HepG2 (cell line): Measurements from ENCODE around the gene P2RY6. TPM values are rescaled to one million over a fixed set of nuclear protein-coding genes. Genes with fewer than 3 reads are reported as not detected.

Experiments used
- ATM ChIP-seq: fragments of 450-650 bp; IDR thresholded peaks from 2 replicates; pipeline ENCODE4 v1.7.1; 2017; ENCODE audit warnings: mild to moderate bottlenecking, borderline replicate concordance
- CBX5 ChIP-seq: sonication (generic); formaldehyde crosslinking; IDR thresholded peaks from 2 replicates; pipeline ENCODE4 v1.4.0; 2020; ENCODE audit warnings: missing genetic modification reagents, borderline replicate concordance
- EEA1 ChIP-seq: sonication (generic); formaldehyde crosslinking; IDR thresholded peaks from 2 replicates; pipeline ENCODE4 v1.5.1; 2020; ENCODE audit warnings: mild to moderate bottlenecking, missing genetic modification reagents, borderline replicate concordance
- FOXA1 ChIP-seq, 2 experiments: fragments of 450-650 bp in 1 of 2; sonication (generic) in 1 of 2; formaldehyde crosslinking in 1 of 2; IDR thresholded peaks; 2 replicates each; pipeline versions ENCODE4 v1.4.0 to v1.6.1; 2016 to 2020; ENCODE audit warnings: missing genetic modification reagents in 1 of 2
- GLI4 ChIP-seq: sonication (generic); formaldehyde crosslinking; IDR thresholded peaks from 2 replicates; pipeline ENCODE4 v1.5.1; 2020; ENCODE audit warnings: missing genetic modification reagents, mild to moderate bottlenecking, moderate library complexity, borderline replicate concordance
- GTF3A ChIP-seq: sonication (generic); formaldehyde crosslinking; conservative IDR thresholded peaks from 2 replicates; pipeline ENCODE4 v1.4.0; 2020; ENCODE audit warnings: mild to moderate bottlenecking, missing genetic modification reagents
- HMGA1 ChIP-seq: sonication (generic); formaldehyde crosslinking; conservative IDR thresholded peaks from 2 replicates; pipeline ENCODE4 v1.4.0; 2020; ENCODE audit warnings: missing genetic modification reagents
- KAT8 ChIP-seq: IDR thresholded peaks from 2 replicates; pipeline ENCODE4 v1.6.1; 2016; ENCODE audit warnings: missing genetic modification reagents, missing compliant biosample characterization
- MED13 ChIP-seq: sonication (generic); formaldehyde crosslinking; IDR thresholded peaks from 2 replicates; pipeline ENCODE4 v1.5.0; 2020; ENCODE audit warnings: missing genetic modification reagents
- MIXL1 ChIP-seq: IDR thresholded peaks from 2 replicates; pipeline ENCODE4 v1.6.1; 2016
- MXI1 ChIP-seq: IDR thresholded peaks from 3 replicates; pipeline ENCODE4 v1.6.1; 2012; ENCODE audit warnings: low read depth, low read length, inconsistent platforms, borderline replicate concordance
- PRPF4 ChIP-seq: fragments of 200-400 bp; formaldehyde crosslinking; IDR thresholded peaks from 2 replicates; pipeline ENCODE4 v1.6.1; 2016; ENCODE audit warnings: low read length, low read depth; ENCODE audit not compliant: poor library complexity, severe bottlenecking
- RFXANK ChIP-seq: IDR thresholded peaks from 2 replicates; pipeline ENCODE4 v1.6.1; 2016
- SP5 ChIP-seq: IDR thresholded peaks from 2 replicates; pipeline ENCODE4 v1.6.1; 2016; ENCODE audit warnings: low read depth, borderline replicate concordance
- SRF ChIP-seq: IDR thresholded peaks from 2 replicates; pipeline ENCODE4 v1.6.1; 2011; ENCODE audit warnings: mild to moderate bottlenecking, low read depth, low read length, moderate library complexity
- TCF12 ChIP-seq, 2 experiments: fragments of 450-650 bp in 1 of 2; sonication (generic) in 1 of 2; formaldehyde crosslinking in 1 of 2; IDR thresholded peaks; 2 replicates each; pipeline versions ENCODE4 v1.6.1 to v1.8.0; 2017 to 2022; ENCODE audit warnings: antibody characterized with exemption in 1 of 2, mild to moderate bottlenecking in 1 of 2, missing genetic modification reagents in 1 of 2, moderate library complexity in 1 of 2
- ZFP36L2 ChIP-seq: sonication (generic); formaldehyde crosslinking; IDR thresholded peaks from 2 replicates; pipeline ENCODE4 v1.4.0; 2020; ENCODE audit warnings: missing genetic modification reagents
- ZFP41 ChIP-seq: sonication (generic); formaldehyde crosslinking; IDR thresholded peaks from 2 replicates; pipeline ENCODE4 v1.4.0; 2020; ENCODE audit warnings: mild to moderate bottlenecking, missing genetic modification reagents, borderline replicate concordance
- ZNF124 ChIP-seq: sonication (generic); formaldehyde crosslinking; IDR thresholded peaks from 2 replicates; pipeline ENCODE4 v1.4.0; 2020; ENCODE audit warnings: missing genetic modification reagents
- ZNF234 ChIP-seq: sonication (generic); formaldehyde crosslinking; conservative IDR thresholded peaks from 2 replicates; pipeline ENCODE4 v1.5.1; 2020; ENCODE audit warnings: mild to moderate bottlenecking, missing genetic modification reagents
- ZSCAN21 ChIP-seq: sonication (generic); formaldehyde crosslinking; IDR thresholded peaks from 2 replicates; pipeline ENCODE4 v1.8.0; 2022; ENCODE audit warnings: mild to moderate bottlenecking, missing genetic modification reagents, moderate library complexity, borderline replicate concordance
- polyA plus RNA-seq, 8 experiments: library from polyadenylated mRNA; depleted of rRNA in 3 of 8; stranded (reverse) in 7 of 8; unstranded in 1 of 8; fragments of >200 nt; fragmentation: Illumina TruSeq in 4 of 8; extraction: Trizol in 4 of 8; gene quantifications; 2 replicates each; pipeline versions ENCODE4 v1.2.1 to v1.2.3, GENCODE V29; 2011 to 2016; ENCODE audit warnings: low read depth in 4 of 8, missing spikeins in 1 of 8, mixed read lengths in 1 of 8; ENCODE audit not compliant: insufficient read depth in 1 of 8
- total RNA-seq, 5 experiments: library from RNA; depleted of rRNA; stranded (reverse); fragments of >200 nt; fragmentation: Illumina TruSeq; extraction: Trizol; gene quantifications; 2 replicates each; pipeline ENCODE4 v1.2.3, GENCODE V29; 2016; ENCODE audit warnings: low read depth in 1 of 5
- TF ChIP-seq, protein P1 (sequence below): sonication (generic); formaldehyde crosslinking; IDR thresholded peaks from 2 replicates; pipeline ENCODE4 v1.8.0; 2022; ENCODE audit warnings: missing genetic modification reagents, mild to moderate bottlenecking, inconsistent platforms, borderline replicate concordance
- TF ChIP-seq, protein P2 (sequence below), 2 experiments: fragments of 450-650 bp in 1 of 2; sonication (generic) in 1 of 2; formaldehyde crosslinking; IDR thresholded peaks; 2 replicates each; pipeline versions ENCODE4 v1.5.0 to v1.8.0; 2020 to 2022; ENCODE audit warnings: mild to moderate bottlenecking in 1 of 2, missing genetic modification reagents in 1 of 2

P2RY6 gene
- total and polyA plus RNA-seq, 2 of the 13 experiments (the other 11 are each of a cell fraction or from before 2014, with no cell fraction given), result 0.09 to 0.29 TPM

DNA sequence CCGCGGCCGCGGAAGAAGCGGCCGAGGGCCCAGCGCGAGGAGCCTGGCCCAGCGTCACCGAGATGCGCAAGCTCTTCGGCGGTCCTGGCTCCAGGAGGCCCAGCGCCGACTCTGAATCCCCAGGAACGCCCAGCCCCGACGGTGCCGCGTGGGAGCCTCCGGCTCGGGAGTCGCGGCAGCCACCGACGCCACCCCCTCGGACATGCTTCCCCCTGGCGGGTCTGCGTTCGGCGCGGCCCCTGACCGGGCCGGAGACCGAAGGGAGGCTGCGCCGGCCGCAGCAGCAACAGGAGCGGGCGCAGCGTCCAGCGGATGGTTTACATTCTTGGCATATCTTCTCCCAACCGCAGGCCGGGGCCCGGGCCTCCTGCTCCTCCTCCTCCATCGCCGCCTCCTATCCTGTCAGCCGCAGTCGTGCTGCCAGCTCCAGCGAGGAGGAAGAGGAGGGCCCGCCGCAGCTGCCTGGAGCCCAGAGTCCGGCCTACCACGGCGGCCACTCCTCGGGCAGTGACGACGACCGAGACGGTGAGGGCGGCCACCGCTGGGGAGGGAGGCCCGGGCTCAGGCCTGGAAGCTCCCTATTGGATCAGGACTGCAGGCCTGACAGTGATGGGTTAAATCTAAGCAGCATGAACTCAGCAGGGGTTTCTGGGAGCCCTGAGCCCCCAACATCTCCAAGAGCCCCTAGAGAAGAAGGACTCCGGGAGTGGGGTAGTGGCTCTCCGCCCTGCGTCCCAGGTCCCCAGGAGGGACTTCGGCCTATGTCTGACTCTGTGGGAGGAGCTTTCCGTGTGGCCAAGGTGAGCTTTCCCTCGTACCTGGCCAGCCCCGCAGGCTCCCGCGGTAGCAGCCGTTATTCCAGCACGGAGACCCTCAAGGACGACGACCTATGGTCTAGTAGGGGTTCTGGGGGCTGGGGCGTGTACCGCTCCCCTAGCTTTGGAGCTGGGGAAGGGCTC, 37.1 kb downstream of the P2RY6 start (continued):
- no peak for TF ChIP-seq PRPF4
- peak; percentile 59 for TF ChIP-seq ZSCAN21 (CRISPR knock-in tag)
- TF ChIP-seq ZFP36L2 (CRISPR knock-in tag), result no peak
- TF ChIP-seq, protein P1, sequence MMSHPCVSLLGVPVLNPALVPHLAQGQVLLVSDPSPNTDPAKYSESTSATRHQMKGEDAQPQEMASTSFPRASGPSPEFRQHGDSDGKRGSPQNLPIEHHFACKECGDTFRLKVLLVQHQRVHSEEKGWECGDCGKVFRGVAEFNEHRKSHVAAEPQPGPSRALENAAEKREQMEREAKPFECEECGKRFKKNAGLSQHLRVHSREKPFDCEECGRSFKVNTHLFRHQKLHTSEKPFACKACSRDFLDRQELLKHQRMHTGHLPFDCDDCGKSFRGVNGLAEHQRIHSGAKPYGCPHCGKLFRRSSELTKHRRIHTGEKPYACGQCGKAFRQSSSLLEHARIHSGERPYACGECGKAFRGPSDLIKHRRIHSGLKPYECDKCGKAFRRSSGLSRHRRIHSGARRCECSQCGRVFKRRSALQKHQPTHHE, result peak; percentile 82; the same call in 1 of the 2 replicates
- TF ChIP-seq SRF, result no peak
- no peak for TF ChIP-seq GTF3A (CRISPR knock-in tag)
- no peak for TF ChIP-seq RFXANK (CRISPR knock-in tag)
- TF ChIP-seq GLI4, result 0 out of 2 replicates have a peak, but pooled peaks have one; percentile 14
- no peak for TF ChIP-seq ZFP41
- TF ChIP-seq EEA1, result no peak
- no peak; the same call in 1 of the 2 replicates for TF ChIP-seq ZNF234 (CRISPR knock-in tag)
- TF ChIP-seq KAT8, result peak; percentile 69
- TF ChIP-seq MXI1, result peak; percentile 50; the same call in 1 of the 3 replicates
- no peak for TF ChIP-seq ATM
- TF ChIP-seq SP5 (CRISPR knock-in tag), result peak; percentile 97
- peak; percentile 24; the same call in 1 of the 2 replicates for TF ChIP-seq CBX5
- TF ChIP-seq FOXA1 (IDR thresholded peaks at IDR 0.05), result no peak
- peak; percentile 14; the same call in 1 of the 2 replicates for TF ChIP-seq FOXA1 (CRISPR knock-in tag; IDR thresholded peaks at IDR 0.05)
- no peak for TF ChIP-seq TCF12 (IDR thresholded peaks at IDR 0.05)
- no peak for TF ChIP-seq TCF12 (CRISPR knock-in tag; IDR thresholded peaks at IDR 0.05)
- peak; percentile 71; the same call in 1 of the 2 replicates for TF ChIP-seq MED13 (CRISPR knock-in tag)
- TF ChIP-seq ZNF124 (CRISPR knock-in tag), result 0 out of 2 replicates have a peak, but pooled peaks have one; percentile 13
- TF ChIP-seq MIXL1, result no peak; the same call in 1 of the 2 replicates
- TF ChIP-seq HMGA1, result no peak
- TF ChIP-seq, protein P2, sequence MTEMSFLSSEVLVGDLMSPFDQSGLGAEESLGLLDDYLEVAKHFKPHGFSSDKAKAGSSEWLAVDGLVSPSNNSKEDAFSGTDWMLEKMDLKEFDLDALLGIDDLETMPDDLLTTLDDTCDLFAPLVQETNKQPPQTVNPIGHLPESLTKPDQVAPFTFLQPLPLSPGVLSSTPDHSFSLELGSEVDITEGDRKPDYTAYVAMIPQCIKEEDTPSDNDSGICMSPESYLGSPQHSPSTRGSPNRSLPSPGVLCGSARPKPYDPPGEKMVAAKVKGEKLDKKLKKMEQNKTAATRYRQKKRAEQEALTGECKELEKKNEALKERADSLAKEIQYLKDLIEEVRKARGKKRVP (CRISPR knock-in tag; IDR thresholded peaks at IDR 0.05), result peak in 1 of 2 experiments; percentile 54; a peak in 1 of 4 replicates
